ENCODE measurements around the gene KCNN4. TPM values are rescaled to one million over a fixed set of nuclear protein-coding genes. Genes with fewer than 3 reads are reported as not detected.

The KCNN4 gene
- total RNA-seq, 1 donor from 2014 or later = 165 TPM

GRCh38 chr19:43720936-43721335 lies 59.8 kb downstream of the KCNN4 start:
- intact Hi-C loops (cut with micrococcal nuclease) = no loop called here
- H3K27ac Mint-ChIP-seq = no peak overlapping the region

DNA sequence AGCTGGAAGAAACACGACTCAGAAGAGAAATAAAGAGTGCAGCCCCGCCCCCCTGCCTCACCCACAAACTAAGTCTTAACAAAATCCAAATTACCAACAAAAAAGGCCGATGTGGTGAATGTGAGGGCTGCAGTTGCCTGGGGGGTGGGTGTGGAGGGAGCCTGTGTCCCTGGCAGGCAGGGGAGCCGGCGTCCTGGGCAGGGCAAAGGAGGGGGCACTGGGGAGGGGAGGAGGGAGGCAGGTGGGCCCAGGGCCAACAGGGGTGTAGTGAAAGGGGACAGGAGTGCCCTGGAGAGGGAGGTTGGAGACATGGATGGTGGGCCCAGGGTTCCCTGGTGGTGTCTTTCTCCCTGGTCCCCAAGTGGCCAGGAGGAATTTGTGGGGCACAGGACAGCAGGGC lies 60.9 kb downstream of the KCNN4 start:
- no peaks in the 10 kb centered on the region for H3K36me3 Mint-ChIP-seq (ENCODE audit: low read depth)
- no peak for DNase-seq
- no peaks in the 10 kb centered on the region for H3K27me3 Mint-ChIP-seq
- no peak overlapping the region for H3K4me3 Mint-ChIP-seq
- H3K9me3 Mint-ChIP-seq = no peaks in the 10 kb centered on the region
- H3K27ac Mint-ChIP-seq = no peak overlapping the region
- H3K4me1 Mint-ChIP-seq = no peaks in the 10 kb centered on the region
- intact Hi-C loops (cut with micrococcal nuclease) = no loop called here

More at GRCh38 chr19:43720936-43721335, 59.8 kb downstream of the KCNN4 start:
- DNase-seq = no peak
- Mint-ChIP-seq H3K36me3 (ENCODE audit: low read depth) (no peaks in the 10 kb centered on the region), H3K4me1 (peaks cover 4% of the 10 kb centered on the region), H3K4me3 (no peak overlapping the region), H3K9me3 (no peaks in the 10 kb centered on the region), H3K27me3 (no peaks in the 10 kb centered on the region)

DNA sequence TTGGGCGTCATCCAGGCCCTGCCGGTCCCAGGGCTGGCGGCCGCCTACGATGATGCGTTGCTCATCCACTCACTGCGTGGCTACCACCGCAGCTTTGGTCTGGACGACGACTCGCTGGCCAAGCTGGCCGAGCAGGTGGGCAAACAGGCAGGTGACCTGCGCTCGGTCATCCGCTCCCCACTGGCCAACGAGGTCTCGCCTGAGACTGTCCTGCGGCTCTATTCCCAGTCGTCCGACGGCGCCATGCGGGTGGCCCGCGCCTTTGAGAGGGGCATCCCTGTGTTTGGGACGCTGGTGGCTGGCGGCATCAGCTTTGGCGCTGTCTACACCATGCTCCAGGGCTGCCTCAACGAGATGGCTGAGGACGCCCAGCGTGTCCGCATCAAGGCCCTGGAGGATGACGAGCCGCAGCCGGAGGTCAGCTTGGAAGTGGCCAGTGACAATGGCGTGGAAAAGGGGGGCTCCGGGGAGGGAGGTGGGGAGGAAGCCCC lies 61.4 kb downstream of the KCNN4 start:
- H3K36me3 Mint-ChIP-seq (ENCODE audit: low read depth) = no peaks in the 10 kb centered on the region

GRCh38 chr19:43718627-43719377 lies 62.0 kb downstream of the KCNN4 start:
- Mint-ChIP-seq H3K9me3 (no peaks in the 10 kb centered on the region), H3K4me1 (no peaks in the 10 kb centered on the region), H3K36me3 (ENCODE audit: low read depth) (no peaks in the 10 kb centered on the region), H3K27ac (no peak overlapping the region), H3K27me3 (peaks cover 2% of the 10 kb centered on the region), H3K4me3 (no peak overlapping the region)
- no peak for DNase-seq
- intact Hi-C loops (cut with micrococcal nuclease) = no loop called here

More for the DNA sequence above, 61.4 kb downstream of the KCNN4 start:
- H3K9me3 Mint-ChIP-seq = no peaks in the 10 kb centered on the region
- intact Hi-C loops (cut with micrococcal nuclease) = no loop called here
- H3K27me3 Mint-ChIP-seq = peaks cover 2% of the 10 kb centered on the region
- H3K4me3 Mint-ChIP-seq = no peak overlapping the region
- H3K4me1 Mint-ChIP-seq = no peaks in the 10 kb centered on the region
- no peak overlapping the region for H3K27ac Mint-ChIP-seq
- no peak for DNase-seq

Other genes with a start within 250 kb of the KCNN4 start
- 1.8 and 2.4 TPM in 2 replicates for gene ZNF575, start 247.8 kb downstream of the KCNN4 start, total RNA-seq
- gene XRCC1, start 205.4 kb downstream of the KCNN4 start, total RNA-seq = 27.5 and 29.6 TPM in 2 replicates
- 7.9 and 9.9 TPM in 2 replicates for gene PINLYP, start 205.2 kb downstream of the KCNN4 start, total RNA-seq
- gene IRGQ, start 184.8 kb downstream of the KCNN4 start, total RNA-seq = 31.5 and 32.7 TPM in 2 replicates
- 14.4 and 15.3 TPM in 2 replicates for gene ZNF576, start 184.4 kb downstream of the KCNN4 start, total RNA-seq
- 0.19 and 0.37 TPM in 2 replicates for gene SRRM5, start 168.9 kb downstream of the KCNN4 start, total RNA-seq
- 18.1 and 19.4 TPM in 2 replicates for gene ZNF428, start 161.3 kb downstream of the KCNN4 start, total RNA-seq
- gene CADM4, start 141.1 kb downstream of the KCNN4 start, total RNA-seq = 0.28 and 0.44 TPM in 2 replicates
- 13.8 and 14.9 TPM in 2 replicates for gene PLAUR, start 110.8 kb downstream of the KCNN4 start, total RNA-seq
- not detected in 2 replicates for gene IRGC, start 64.9 kb downstream of the KCNN4 start, total RNA-seq
- gene SMG9, start 26.0 kb downstream of the KCNN4 start, total RNA-seq = 83.9 and 86.6 TPM in 2 replicates
- 0.26 and 0.42 TPM in 2 replicates for gene LYPD5, start 21.5 kb upstream of the KCNN4 start, total RNA-seq
- gene ZNF283, start 46.3 kb upstream of the KCNN4 start, total RNA-seq = 4.0 and 5.7 TPM in 2 replicates
- 0.49 and 1.4 TPM in 2 replicates for gene ZNF404, start 103.0 kb upstream of the KCNN4 start, total RNA-seq
- 9.4 and 10.3 TPM in 2 replicates for gene ZNF45, start 154.3 kb upstream of the KCNN4 start, total RNA-seq
- 0.58 and 0.64 TPM in 2 replicates for gene ZNF221, start 170.3 kb upstream of the KCNN4 start, total RNA-seq
- 4.6 and 6.6 TPM in 2 replicates for gene ZNF155, start 203.2 kb upstream of the KCNN4 start, total RNA-seq
- 2.4 and 4.5 TPM in 2 replicates for gene ZNF230, start 222.0 kb upstream of the KCNN4 start, total RNA-seq
- gene ZNF222, start 244.4 kb upstream of the KCNN4 start, total RNA-seq = 1.1 and 1.8 TPM in 2 replicates

All from activated CD4-positive, alpha-beta T cell treated with anti-CD3 and anti-CD28 coated beads, Interleukin-2, amount 10 ng/mL, durations not matched to agents 24 days and 14 days (primary cell).